HG03095 (cell line): ENCODE measurements around the gene TRABD.
"Not testable (repeated sequence)": the region's sequence is repeated elsewhere in the genome, so short reads cannot be mapped to it uniquely, and the experiment has no call there.

Experiments
- ATAC-seq: cut with Tn5 transposase; IDR thresholded peaks from one replicate; pipeline ENCODE4 v1.9.1; 2021; ENCODE audit warnings: moderate library complexity; ENCODE audit not compliant: unreplicated experiment

Gene TRABD, protein sequence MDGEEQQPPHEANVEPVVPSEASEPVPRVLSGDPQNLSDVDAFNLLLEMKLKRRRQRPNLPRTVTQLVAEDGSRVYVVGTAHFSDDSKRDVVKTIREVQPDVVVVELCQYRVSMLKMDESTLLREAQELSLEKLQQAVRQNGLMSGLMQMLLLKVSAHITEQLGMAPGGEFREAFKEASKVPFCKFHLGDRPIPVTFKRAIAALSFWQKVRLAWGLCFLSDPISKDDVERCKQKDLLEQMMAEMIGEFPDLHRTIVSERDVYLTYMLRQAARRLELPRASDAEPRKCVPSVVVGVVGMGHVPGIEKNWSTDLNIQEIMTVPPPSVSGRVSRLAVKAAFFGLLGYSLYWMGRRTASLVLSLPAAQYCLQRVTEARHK

DNA sequence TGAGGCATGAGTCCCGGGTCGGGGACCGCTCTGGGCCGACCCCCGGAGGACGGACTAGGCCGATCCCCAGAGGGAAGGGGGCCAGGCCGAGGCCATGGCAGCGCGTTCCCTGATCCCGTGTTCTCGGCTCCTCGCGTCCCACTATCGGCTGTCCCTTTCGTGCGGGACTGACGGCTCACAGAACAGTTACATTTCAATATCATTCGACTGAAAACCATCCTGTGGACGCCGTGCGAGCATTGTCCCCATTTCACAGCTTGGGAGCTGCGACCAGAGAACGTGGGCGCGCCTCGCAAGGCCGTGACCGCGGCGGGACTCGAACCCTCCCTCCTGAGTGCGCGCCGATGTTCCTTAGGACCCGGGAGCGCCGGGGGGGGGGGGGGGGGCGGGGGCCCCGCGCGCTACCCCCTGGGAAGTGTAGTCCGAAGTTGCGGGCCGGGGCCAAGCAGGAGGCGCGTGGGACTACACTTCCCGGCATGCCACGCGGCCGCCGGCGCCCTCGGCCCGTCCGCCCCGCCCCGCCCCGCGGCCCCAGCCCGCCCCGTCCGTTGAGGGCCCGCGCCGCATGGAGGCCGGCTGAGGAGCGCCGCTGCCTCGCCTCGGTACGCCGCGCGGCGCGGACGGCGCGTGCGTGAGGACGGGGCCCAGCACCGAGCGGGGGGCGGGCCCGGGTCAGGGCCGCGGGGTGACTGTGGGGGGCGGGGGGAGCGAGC lies at the start of gene TRABD:
Gene TRABD (plus strand): TSS at position 539 of the 713 bp plus-strand sequence. CDS start 7,148 bp downstream, outside the sequence.
- no peak for ATAC-seq

DNA sequence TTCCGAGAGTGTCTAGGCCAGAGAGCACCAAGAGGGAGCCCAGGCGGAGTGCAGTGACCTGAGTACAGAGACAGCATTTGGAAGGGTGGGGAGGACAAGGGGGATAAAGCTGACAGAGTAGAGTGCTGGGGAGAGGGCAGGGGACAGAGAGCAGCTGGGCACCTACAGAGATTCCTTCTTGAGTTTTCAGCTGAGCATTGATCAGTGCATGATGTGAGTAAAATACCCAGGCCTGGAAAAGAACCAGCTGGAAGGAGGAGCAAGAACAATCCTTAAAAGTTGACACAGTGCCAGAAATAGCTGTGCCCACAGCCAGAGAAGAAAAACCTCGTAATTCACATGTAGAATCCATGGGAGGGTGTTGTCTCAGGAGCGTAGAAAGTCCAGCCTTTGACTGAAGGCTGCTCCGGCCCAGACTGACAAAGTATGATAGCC lies 49.1 kb upstream of the TRABD start:
- no peak for ATAC-seq

DNA sequence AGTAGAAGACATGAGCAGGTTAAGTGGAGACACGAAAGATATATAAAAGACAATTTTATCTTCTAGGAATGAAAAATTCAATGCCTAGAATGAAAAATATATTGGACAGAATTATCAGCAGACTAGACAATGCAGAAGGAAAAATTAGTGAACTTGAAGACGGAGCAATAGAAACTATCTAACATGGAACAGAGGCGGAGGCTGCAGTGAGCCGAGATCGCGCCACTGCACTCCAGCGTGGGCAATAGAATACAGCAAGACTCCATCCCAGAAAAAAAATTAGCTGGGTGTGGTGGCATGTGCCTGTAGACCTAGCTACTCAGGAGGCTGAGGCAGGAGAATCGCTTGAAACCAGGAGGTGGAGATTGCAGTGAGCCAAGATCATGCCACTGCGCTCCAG lies 48.4 kb upstream of the TRABD start:
- not testable (repeated sequence) for ATAC-seq

DNA sequence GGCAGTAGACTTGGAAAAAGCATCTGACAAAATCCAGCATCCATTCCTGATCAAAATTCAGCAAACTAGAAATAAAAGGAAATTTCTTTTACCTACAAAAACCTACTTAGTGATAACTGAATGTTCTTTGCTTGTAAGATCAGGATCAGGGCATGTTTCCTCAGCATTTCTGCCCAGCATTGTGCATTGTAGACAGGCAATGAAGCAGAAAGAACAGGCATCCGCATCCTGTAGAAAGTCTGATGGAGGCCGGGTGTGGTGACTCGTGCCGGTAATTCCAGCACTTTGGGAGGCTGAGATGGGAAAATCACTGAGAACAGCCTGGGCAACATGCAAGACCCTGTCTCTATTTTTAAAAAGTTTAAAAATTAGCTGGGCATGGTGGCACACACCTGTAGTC lies 47.7 kb upstream of the TRABD start:
- no peak for ATAC-seq

DNA sequence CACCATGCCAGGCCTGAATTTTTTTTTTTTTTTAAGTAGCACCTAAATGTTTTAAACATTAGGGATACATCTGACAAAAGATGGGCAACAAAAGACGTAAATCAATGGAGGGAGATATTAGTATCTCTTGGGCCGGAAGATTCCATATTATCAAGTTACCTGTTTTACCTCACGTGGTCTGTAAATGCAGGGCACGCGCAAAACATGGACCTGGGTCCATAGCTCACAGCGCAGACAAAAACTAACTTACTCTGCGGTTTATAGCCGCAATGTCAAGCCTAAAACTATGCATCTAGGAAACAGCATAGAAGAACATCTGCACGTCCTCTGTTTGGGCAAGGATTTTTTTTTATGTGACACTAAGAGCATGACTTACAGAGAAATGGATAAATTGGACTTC lies 46.7 kb upstream of the TRABD start:
- no peak for ATAC-seq

DNA sequence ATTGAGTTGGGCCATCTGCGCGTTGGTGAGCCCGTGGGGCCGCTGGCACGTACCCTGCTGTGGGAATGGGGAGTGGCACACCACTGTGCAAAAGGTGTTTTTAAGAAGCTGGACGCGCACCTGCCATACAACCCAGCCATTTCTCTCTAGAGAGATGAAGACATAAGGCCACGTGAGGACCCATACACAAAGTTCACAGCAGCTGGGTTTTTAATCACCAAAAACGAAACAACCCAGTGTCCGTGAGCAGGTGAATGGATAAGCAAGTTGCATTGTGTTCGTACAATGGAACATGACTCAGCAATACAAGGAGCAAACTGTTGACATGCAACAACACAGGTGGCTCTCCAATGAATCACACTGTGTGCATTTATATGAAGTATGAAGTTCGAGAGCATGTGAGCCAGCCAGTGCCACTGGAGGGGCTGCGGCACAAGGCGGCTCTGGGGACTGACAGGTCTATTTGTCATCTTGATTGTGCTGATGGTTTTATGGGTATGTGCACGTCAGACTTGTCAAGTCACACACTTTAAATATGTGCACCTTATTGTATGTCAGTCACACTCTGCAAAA lies 45.8 kb upstream of the TRABD start:
- ATAC-seq = no peak

DNA sequence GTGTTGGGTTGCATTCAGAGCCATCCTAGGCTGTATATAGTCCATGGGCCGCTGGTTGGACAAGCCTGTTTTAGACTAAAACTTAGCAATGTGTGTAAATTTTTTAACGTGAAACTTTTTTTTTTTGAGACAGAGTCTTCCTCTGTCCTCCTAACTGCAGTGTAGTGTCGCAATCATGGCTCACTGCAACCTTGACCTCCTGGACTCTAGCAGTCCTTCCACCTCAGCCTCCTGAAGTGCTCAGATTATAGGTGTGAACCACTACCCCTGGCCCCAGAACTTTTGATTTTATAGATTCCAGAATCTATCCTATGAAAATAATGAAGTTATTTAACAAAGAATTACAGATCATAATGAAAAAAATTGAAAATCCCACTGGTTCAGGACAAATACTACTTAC lies 45.1 kb upstream of the TRABD start:
- ATAC-seq = no peak

DNA sequence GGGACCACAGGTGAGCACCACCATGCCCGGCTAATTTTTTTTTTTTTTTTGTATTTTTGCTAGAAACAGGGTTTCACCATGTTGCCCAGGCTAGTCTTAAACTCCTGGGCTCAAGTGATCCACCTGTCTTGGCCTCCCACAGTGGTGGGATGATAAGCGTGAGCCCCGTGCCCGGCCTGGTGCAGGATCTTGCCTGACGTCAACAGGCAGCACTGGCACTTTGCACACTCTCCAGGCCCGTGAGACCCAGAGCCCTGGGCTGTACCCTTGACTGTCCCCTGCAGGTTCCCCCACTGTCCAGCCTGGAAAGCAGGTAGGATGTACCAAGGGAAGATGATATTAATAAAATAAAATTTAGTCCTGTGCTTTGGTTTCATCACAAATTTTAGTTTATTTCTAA lies 44.3 kb upstream of the TRABD start:
- ATAC-seq = no peak

DNA sequence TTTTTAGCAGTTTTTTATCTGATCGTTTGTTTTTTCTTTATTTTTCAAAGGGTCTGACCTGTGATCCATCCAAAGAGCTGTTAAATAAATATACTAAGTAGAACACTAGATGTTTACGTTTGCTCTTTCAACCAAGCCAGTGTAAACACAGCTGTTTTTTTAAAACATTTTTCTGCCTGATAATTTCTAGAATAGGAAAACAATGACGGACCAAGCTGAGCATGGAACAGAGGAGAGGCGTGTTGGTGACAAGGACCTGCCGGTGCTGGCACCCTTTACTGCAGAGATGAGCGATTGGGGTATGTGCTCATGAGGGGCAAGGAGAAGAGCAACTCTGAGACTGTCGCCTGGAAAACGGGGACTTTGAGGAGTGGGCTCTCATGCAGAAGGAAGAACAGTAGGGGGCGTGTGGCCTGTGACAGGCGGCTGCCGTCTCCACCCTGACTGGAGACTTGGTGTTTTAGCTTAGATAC lies 43.8 kb upstream of the TRABD start:
- ATAC-seq = no peak

DNA sequence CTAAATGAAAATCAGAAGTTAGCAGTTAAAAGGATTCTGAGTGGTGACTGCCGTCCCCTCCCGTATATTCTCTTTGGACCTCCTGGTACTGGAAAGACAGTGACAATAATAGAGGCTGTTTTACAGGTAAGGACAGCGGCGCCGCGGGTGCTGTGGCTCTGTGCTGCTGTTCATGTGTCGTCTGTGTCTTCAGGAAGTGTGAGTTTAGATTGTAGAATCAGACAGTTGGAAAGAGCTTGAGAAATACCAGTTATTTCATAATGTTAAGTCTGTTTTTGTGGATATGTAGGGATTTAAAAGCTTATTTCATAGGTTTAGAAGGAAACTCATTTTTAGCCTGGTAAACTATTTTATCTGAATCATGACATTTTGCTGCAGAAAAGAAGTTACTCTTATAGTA lies 42.6 kb upstream of the TRABD start:
- no peak for ATAC-seq

DNA sequence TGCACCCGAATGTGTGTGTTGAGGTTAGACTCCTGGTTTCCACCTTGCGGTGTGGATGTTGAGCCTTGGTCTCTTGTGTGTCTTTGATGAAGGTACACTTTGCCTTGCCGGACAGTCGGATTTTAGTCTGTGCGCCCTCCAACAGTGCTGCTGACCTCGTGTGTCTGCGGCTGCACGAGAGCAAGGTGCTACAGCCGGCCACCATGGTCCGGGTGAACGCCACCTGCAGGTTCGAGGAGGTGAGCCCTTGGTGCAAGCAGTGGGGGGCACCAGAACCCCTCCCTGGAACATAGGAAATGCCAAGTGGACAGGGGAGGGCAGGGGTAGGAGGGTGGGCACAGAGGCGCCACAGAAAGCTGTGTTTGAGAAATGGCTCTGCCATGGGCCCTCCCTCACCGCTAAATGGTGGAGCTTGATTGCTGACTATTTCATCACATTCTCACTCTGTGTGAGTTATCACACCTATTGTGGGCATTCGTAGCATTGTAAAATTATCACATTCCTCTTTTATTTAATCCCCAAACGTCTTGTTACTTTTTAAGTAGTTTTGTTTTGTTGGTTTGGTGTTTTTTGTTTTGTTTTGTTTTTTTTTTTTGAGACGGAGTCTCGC lies 41.6 kb upstream of the TRABD start:
- no peak for ATAC-seq

DNA sequence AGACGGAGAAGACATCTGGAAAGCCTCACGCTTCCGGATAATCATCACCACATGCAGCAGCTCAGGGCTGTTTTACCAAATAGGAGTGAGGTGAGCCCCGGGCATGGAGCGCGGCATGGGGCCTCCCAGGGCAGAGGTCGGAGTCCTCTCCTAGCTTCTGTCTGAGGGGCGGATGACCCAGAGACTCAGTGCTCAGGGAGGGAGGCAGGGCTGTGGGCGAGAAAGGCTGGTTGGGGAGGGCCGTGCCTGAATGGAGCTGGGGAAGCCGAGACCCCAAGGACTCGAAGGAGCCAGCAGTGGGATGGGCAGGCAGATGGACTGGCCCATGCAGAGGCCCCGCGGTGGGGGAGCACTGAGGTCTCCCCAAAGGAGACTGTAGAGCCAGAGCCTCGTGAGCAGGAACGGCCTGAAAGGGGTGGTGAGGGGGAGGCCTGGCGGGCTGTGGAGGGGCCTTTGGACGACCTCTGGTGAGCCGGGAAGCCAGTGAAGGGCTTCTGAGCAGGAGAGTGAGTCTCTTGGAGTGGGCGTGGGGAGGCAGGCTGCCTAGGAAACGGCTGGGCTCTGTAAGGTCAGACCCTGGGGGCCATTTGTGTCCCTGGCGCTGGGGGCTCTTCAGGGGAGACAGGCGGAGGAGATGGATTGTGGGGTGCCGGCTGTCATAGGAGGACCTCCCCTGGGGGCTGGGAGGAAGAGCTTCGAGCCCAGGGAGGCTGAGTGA lies 39.8 kb upstream of the TRABD start:
- ATAC-seq = no peak

DNA sequence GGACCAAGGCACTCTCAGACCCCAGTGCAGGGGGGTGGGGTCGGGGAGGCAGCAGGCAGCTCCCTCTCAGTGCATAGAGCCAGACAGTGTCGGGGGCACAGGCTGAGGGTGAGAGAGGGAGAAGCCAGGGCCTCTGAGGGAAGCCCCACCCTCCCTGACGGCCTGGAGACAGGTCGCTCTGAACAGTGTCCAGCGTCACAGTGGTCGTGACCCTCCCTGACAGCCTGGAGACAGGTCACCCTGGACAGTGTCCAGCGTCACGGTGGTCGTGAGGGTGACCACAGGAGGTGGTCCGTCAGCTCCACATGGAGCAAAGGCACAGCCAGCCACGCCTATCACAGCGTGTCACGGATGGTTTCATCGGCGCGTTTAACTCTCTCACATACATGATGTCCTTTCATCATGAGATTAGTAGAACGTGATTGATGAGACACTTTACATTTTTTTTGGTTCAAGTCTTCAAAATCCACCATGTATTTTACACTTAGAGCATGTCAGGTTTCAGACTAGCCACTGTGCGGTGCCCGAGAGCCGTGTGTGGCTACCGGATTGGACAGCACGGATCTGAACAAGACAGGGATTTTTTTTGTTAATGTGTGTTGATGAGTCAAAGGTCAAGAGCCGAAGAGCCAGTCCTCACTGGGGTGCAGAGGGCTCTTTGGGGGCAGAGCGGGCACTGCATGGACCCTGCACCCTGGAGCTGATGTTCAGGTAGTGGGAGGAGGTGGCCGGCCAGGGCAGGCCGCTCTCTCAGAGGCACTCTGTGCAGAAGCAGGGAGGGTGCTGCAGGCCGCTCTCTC lies 39.1 kb upstream of the TRABD start:
- ATAC-seq = no peak

DNA sequence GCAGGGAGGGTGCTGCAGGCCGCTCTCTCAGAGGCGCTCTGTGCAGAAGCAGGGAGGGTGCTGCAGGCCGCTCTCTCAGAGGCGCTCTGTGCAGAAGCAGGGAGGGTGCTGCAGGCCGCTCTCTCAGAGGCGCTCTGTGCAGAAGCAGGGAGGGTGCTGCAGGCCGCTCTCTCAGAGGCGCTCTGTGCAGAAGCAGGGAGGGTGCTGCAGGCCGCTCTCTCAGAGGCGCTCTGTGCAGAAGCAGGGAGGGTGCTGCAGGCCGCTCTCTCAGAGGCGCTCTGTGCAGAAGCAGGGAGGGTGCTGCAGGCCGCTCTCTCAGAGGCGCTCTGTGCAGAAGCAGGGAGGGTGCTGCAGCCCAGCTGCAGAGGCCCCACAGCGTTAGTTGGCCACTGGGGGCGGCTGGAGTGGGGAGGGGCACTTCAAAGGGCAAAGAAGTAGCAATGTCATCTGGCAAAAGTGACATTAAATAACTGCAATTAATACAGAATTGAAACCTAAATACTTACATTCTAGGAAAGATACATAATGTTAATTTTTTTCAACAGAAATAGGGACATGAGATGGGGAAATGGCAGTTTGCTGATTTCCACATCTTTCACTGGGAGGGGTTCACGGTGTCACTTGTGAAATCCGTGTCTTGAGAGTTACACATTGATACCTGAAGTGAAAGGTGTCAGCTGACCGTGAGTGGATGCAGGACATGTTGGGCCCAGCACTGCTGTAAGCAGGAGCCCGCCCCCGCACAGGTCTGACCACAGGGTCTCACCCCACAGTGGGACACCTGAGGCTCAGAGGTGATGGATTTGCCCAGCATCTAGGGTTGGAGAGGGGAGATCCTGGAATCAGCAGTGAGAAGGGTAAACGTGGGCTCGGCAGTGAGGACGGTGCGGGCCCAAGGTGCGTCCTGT lies 38.2 kb upstream of the TRABD start:
- not testable (repeated sequence) for ATAC-seq

DNA sequence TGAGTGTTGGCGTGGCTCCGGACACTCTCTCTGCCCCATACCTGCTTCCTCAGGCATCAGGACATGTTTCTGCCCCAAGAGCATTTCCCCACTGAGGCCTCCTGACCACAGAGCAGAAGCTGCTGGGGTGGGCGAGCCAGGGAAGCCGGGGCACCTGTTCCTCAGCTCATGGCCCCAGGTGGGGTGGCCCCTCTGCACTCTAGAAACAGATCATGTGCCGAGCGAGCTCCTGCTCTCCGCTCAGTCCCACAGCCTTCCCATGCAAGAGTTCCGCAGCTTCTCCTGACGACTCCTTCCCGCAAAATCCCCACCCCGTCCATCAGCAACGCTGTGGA lies 37.6 kb upstream of the TRABD start:
- no peak for ATAC-seq

DNA sequence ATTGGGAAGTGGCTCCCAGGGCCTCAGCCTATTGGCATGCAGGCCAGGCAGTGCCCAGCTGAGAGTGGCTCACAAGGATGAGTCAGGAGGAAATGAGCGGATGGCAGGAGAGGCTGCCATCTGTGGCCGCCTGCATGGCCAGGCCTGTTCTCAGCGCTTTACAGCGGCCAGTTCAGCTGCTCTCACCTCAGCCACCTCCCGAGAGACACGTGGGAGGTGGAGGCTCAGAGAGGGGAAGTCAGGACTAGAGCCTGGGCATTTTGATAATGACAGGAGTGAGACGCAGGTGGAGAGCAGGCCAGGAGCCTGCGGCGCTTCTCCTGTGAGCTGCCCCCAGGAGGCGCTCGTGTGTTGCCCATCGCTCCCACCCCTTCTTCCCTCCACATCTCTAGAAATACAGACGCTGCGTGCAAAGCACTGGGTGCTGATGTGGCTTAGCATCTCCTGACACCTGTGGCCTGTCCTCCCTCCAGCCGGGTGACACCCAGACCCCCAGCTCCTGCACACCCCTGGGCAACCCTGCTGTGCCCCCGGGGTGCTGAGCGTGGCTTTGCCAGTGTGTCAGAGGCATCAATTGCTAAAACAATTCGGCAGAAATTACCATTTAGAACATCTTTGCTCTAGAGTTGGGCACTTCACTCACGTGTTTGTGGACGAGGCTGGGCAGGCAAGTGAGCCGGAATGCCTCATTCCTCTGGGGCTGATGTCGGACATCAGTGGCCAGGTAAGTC lies 36.6 kb upstream of the TRABD start:
- ATAC-seq = no peak

DNA sequence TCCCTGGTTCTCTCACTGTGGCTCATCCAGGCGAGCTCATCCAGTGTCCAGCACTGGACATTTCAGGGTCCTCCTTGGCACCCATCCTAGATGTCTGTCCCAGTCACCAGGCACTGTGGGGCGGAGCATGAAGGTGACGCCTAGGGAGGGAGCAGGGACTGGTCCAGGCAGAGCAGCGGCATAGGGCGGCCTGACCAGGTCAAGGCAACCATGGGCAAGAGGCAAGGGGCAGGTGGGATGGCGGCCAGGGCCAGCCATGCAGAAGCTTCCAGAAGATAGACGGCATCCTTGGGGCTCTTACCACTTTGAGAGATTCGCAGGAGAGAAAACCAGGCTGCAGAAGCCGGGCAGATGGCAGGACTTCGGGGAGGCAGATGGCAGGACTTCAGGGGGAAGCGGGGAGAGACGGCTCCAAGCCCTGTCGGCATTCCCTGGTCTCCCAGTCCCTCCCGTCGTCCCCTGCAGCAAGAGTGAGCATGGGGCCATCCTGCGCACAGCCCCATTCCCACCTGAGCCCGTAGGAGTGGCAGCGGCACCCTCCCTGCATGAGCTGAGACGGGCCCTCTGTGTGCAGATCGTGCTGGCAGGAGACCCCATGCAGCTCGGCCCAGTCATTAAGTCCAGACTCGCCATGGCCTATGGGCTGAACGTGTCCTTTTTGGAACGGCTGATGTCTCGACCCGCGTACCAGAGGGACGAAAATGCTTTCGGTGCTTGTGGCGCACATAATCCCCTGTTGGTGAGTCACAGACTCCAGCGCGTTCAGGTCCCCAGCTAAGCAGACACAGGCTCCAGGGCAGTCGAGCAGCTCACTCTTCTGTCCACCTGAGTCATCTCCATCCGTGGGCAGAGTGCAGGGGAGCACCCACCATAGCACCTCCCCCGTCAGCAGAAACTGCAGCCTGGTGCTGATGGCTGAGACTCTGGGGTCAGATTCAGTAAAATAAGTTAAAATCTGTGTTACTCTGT lies 35.3 kb upstream of the TRABD start:
- ATAC-seq = no peak
